HS-27A (cell line): ENCODE results near the gene BPIFB2.

Experiments
- DNase-seq: peaks from one replicate; pipeline ENCODE4 v3.0.0-alpha.2; 2012; ENCODE audit warnings: low read depth, missing footprints

Gene BPIFB2

DNA sequence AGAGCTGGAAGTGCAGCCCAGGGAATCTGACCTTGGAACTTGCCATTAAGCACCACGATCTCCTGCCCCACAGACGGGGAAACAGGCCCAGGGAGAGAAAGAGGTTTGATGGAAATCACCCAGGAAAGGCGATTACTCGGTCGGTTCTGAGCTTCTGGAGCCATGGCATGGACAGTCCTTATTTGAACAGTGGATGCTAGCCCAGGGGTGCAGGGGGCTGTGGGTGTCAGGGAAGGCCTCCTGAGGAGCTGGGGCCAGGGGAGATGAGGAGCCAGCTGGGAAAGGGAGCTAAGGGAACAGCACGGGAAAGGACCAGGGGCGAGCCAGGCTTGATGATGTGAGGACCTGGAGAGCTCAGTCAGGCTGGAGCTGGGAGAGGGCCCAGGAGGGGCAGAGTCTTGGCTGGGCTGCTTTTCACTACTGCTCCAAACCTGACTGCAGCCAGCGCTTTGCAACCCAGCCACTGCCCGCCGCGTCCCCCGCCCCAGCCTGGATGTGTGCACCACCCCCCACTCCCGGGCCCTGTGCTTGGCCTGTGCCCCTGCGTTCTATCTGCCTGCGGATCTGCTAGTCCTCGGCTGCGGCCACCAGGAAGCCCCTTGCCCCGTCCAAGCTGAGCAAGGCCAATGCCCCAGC, 21.1 kb upstream of the BPIFB2 start:
- DNase-seq: no peak

DNA sequence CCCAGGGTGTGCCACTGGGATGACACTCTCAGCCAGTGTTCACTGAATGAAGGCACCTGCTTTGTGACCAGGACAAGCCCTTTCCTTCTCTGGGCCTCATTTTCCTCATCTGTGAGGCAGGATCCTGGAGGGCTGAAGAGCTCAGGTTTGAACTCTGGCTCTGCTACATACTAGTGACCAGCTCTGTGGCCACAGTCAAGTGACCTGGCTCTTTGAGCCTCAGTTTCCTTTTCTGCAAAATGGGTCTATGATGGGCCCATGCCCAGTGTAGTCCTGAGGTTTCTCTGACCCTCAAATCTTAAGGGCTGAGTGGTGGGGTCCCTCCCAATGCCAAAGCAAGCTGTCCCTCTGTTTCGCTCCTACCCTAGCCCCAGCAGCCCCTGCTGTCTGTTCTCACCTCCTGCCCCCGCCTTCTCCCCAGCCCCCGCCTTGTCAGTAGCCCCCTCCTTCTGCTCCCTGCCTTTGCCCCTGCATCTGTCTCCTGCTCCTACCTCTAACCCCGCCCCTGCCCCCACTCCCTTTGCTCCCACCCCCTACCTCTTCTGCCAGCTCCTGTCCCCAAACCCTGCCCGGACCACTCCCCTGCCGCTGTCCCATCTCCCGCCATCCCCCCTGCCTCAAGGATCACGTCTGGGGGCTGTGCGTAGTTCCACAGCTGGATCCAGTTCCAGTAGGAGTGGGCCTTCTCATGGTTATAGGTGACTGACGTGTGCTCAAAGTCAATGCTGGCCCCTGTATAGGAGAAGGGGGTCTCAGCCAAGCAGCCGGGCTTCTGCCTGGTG, 20.3 kb upstream of the BPIFB2 start:
- DNase-seq: no peak

DNA sequence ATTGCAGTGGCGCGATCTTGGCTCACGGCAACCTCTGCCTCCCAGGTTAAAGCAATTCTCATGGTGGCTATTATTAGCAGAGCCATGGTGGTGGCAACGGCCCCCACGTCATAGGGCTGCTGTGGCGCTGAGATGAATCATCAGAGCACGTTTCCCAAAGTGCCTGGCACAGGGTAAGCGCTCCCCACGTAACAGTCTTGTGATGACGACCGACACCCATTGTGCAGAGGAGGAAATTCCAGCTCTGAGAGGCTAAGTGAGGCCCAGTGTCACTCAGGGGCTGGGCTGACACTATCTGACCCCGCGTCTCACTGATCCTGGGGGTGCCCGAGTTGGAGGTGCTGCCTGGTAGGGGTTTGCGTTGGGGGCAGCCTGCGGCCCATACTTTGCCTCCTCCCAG, 19.5 kb upstream of the BPIFB2 start:
- DNase-seq: no peak

DNA sequence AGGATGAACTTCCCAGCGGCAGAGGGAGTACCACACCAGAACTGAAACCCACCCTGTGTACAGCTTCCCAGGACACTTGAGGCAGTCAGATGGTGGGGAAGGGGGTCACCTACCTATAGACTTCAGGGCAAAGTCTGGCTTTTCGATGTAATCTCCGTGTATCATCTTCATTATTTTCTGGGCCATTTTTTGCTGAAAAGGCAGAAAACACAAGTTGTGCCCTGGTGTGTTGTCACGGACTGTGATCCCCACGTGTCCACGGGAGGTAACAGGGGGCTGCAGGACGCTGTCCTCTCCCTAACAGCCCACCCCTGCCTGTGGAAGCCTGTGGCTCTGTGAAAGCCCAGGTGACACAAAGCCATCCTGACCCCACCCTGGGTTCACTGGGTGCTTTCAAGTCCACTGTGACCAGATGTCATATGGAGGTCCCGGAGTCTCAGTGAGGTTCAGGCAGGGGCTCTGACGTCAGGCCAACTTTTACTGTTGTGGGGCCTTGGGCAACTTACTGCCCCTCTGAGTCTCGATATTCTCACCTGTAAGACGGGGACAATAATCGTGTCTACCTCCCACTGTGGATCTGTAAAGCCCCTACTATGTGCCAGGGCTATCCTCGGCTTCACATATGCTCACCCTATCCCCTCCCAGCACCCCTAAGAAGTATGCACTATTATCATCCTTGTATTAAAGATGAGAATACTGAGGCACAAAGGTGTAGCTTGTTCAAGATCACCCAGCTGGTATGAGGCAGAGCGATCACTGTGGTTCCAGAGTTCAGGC, 17.8 kb upstream of the BPIFB2 start:
- no peak for DNase-seq

DNA sequence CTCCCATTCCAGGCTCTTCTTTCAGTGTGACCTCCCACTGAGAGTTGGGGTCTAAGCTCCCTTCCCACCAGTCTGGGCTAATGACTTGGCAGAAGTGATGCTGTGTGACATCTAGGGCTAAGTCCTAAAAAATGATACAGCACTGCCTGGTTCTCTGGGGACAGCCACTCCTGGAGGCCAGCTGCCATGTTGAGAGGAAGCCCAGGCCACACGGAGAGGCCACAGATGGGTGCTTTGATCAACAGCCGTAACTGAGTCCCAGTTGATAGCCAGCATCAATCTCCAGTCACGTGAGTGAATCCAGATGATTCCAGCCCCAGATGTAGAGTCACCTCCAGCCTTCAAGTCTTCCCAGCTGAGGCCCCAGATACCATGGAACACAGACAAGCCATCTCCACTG, 17.1 kb upstream of the BPIFB2 start:
- no peak for DNase-seq

DNA sequence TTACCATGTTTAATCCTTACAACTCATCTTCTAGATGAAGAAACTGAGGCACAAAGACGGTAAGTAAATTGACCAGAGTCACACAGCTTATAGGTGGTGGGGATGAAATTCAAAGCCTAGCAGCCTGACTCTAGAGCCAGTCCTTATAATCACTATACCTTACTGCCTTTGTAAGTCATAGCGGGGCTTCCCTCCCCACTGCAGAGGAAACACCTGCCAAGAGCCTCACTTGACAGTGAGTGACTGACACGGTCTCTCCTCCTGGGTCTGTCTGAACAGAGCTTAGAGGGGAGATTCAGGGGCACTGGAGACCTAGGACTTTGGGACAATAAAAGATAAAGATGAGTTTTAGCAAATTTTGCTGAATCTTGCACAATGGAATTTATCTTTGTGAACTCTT, 16.1 kb upstream of the BPIFB2 start:
- no peak for DNase-seq

DNA sequence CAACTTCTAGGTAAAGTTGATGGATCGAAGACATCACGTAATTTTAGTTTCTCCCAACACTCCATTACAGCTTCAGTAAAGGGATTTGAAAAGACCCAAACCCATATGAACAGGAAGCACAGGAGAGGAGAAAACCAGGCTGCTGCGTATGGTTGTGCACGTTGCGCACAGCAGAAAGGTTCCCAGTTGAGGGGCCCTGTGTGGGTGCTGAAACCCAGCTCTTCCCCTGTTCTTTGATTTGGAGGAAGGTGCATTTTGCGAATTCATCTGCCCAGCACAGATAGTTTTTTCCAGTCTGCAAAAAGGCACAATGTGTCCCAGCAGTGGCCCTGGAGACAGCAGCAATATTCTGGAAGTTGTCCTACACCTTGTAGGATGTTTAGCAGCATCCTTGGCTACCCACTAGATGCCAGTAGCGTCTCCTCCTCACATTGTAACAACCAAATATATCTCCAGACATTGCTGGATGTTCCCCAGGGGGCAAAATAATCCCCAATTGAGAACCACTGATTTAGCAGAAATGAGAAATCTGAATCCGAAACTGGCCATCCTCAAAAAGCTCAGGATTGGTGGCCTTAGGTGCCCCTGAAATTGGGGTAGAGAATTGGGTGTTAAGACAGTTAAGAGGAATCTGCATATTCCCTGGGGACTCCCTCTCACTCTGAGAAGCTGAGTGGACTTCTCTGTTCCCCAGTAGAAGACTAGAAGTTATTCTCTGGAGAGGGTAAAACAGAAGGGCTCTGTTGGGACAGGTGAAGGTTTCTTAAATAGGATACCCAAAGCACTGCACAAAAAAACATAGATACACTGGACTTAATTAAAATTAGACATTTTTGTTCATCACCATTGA, 15.5 kb upstream of the BPIFB2 start:
- DNase-seq: no peak

DNA sequence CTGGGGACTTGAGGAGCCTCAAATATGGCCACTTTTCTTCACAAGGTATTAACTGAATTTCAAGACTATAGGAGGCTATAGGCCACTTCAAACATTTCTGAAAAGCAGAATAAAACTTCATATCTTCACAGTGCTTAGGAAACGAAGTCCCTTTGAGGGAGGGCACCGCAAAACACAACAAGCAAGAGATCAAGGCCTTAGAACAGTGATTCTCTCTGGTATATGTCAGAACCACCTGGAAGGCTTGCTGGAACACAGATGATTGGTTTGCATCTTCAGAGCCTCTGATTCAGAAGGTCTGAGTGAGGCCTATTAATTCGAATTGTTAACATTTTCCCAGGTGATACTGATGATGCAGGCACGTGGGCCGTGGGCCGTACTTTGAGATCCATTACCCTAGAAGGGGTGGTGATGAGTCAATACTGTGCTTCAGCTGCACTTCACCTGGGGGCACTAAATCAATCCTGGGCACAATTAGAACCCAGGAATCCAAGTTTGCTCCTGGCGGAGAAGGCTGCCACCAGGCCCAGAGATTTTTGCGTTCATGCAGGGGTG, 13.9 kb upstream of the BPIFB2 start:
- DNase-seq: no peak

DNA sequence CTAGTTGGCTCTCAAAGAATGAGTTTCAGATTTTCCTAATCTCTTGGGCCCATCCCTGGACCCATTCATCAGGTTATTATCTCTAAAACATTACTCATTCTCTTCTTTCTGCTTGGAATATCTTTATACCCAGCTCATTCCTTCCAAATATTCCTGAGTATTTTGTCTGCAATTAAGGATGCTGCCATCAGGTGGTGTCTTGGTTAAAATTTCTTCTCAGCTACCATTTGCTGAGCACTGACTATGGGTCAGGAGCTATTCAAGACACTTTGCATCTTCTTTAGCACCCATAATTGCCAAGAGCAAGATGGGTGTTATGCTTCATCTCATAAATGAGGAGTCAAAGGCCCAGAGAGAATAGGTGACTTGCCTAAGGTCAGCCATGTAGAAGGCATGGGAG, 11.7 kb upstream of the BPIFB2 start:
- DNase-seq: no peak

DNA sequence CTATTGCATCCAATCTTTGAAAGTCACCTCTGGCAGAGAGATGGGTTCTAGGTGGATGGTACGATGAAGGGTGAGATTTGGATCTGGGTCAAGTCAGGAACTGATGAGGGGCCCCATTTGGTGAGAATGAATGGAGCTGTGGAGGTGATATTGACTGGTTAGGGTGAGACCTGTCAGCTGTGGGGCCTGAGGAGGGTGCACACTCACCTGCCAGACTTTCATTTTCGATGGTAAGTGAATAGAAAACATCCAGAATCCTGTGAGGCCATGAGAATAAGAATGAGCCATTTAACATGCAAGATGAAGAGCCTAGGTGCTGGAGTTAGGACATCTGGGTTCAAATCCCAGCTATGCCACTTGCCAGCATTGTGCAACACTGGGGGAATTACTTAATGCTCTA, 10.1 kb upstream of the BPIFB2 start:
- no peak for DNase-seq

DNA sequence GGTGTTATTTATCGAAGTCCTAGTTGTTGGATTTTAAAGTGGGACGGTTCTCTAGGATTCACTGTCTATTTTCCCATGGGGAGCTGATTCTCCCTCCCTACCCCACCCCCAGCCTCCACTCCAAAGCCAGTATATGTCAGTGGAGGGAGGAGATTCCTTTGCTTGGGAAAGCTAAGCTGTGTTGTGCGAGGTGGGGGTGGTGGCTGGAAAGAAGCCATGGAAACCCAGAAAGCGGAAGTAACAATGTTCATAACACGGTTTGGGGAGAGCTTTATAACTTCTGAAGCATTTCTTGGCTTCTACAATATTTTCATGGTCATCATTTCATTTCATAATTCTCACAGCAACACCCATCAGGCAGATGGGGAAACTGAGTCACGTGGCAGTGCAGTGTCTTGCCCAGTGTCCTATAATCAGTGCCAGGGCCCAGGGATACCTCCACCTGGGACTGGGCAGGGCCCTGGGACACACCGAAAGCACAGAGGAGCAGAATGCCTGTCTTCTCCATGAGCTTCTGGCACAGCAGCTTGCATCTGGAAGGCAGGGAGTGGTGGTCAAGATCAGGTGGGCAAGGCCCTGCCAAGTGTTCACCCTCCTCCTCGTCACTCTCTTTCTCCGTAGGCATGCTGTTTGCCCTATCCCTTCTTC, 7.8 kb upstream of the BPIFB2 start:
- no peak for DNase-seq

DNA sequence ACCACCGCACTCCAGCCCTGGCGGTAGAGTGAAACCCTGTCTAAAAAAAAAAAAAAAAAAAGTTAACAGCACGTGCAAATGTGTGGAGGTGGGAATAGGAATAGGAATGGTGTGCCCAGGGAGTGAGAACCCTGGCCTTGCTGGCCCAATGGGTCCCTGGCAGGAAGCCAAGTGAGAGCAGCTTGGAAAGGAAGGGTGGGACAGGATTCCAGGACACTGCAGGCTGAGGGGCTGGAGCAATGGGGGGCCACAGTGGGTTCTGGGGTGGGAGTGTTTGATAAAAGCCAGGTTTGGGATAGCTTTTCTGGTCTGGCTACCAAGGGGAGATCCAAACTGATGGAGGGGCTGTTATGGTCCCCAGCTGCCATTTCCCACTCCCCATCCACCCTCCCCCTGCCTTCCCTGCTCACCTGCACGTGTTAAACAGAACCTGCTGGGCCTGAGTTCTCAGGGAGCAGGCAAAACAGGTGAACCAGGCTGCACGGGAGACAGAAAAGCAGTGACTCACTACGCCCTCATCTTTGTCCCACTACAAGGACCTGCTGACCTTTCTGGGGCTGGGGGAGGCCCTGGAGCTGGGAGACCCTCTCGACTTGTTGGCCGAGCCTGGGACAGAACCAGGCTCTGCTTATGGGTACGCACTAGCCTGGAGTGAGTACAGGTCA, 6.6 kb upstream of the BPIFB2 start:
- DNase-seq: no peak

DNA sequence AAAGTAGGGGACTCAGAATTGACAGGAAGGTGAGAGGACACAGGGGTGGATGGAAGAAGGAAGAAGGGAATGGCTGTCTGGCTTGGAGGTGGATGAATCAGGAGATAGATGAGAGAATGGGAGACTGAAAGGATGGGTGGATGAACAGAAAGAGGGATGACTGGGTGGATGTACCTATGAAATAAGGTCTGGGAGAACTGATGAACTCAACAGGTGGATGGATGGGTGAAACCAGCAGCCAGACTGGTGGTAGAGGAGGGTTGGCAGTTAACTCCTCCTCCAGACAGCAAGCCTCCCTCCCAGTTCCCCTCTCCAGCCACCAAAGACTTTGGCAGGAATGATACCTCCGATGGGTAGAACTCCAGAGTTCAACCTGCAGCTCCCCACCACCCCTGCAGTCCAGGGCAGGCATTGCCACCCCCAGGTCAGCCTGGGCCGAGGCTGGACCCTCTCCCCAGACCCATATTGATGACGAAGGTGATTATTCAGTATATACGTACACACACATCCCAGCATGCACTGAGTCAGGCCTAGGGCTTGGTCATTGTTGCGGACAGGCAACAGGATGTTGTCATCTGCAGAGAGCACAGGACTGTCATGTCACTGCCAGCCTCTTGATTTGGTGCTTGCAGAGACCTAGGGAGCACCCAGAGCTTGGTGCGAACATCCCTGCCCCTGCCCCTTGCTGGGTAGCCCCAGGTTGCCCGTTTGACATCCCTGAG, 5.3 kb upstream of the BPIFB2 start:
- DNase-seq: no peak

DNA sequence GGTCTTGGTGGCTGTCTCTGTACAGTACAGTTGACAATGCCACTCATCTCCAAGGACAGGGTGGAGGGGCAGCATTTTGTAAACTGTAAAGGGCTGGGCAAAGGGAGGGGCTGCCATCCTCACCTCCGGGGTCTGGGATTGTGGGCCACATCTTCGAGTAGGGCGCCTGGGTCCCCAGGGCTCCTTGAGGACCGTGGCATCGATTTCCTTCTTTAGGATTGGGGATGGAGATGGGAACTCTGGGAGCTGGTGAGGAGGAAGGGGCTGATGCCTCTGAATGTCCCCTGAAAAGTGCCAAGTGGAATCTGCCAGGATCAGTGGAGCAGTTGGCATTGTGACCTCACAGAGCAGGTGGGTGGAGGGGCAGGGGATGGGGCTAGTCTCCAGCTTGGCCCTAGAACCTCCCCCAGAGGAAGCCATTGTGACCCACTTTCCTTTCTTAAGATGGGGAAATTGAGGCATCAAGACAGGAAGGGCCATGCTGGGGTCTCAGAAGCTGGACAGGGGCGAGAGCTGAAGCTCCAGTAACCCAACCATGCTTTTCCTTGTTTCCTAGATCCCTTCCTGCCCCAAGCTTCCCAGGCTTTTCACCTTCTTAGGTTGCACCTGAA, 3.3 kb upstream of the BPIFB2 start, which contains the start of gene SUN5:
Gene SUN5, minus strand, starts transcription at position 293 of the 611 bp plus-strand sequence. Its CDS starts 93 bp downstream, at position 200.
- no peak for DNase-seq

DNA sequence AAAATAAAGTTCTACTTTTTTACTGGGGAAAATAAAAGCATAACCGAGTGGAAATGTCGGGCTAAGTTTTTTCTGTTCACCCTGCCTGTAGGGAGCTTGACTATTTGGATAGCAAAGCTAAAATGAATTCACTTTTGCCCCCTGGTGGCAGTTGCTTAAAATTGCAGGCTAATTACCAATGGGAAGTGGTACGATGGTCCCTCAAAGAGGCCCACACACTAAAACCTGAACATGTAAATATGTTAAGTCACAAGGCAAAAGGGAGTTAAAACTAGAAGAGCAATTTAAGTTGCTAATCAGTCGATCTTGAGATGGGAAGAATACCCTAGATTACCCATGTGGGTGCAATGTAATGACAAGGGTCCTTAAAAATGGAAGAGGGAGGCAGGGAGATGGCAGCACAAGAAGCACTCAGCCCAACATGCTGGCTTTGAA, 2.4 kb upstream of the BPIFB2 start:
- no peak for DNase-seq

DNA sequence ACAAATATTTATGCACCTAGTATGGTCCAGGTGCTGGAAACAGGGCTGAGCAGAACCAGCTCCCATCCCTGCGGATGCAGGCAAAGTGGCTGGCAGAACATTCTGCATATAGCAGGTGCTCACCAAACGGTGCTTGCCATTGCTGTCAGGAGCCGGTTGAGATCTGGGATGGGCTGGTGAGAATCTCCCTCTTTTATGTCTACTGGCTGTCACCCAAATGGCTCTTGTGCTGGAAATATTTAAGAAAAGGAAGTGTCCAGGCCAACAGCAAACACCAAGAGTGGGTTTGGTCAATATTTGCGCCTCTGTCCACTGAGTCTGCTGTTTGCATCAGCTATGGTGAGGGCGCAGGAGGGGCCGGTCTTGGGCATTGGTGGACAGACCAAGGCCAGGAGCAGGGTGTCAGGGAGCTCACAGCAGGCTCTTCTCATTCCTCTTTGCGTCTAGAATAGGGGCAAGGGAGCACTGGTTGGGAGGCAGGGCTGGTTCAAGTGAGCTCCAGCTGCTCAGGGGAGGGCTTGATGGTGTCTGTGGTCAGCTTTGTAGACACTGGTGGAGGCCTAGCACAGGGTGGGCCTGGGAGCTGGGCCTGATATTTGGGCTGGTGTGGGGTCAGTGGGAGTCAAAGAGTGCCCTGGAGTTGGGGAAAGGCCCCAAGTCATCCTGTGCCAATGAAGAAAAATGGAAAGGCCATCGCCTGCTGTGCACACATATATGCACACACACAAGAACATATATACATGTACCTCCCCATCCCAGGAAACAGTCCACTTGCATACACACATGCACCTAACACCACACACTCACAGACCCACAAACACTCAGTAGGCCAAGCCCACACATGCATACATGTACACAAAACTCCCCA, 1.4 kb upstream of the BPIFB2 start:
- no peak for DNase-seq

DNA sequence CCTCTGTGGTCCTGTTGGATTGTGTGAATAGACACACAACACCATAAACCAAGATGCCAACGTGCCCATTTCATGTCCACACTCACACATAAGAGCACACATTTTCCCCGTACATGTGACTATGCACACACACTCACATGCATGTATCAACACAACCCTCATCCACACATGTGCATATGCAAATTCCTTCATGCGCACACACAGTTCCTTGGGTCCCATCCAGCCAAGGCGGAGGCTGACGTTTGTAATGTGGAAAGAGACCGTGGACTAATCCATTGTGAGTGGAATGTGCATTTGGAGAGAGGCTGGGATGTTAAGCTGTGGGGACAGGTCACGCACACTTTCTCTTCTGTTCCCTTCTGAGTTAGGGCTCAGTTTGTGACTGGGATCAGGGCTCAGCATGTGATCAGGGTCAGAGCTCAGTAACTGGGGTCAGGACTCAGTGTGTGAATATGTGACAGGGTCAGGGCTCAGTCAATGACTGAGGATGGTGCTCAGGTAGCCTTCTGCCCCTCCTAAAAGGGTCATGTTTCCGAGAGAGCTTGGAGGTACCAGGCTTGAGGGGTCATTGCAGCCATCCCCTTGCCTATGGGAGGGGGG, 628 bp upstream of the BPIFB2 start:
- DNase-seq: no peak
